Lower leg skin (tissue), 4 donors: ENCODE data around the gene GTF2A2. TPM values are rescaled to one million over a fixed set of nuclear protein-coding genes. Genes with fewer than 3 reads are reported as not detected.

Experiments
- DNase-seq, 2 donors: peaks; one replicate each; pipeline ENCODE4 v3.0.0-alpha.2; 2019; ENCODE audit warnings: low spot score in 2 of 2
- H3K4me3 ChIP-seq: fragments of 200-600 bp; sonication (generic); 2 replicates; pipeline ENCODE4 v1.5.1; 2017; ENCODE audit warnings: mild to moderate bottlenecking, low read depth; ENCODE audit not compliant: poor library complexity, severe bottlenecking
- POLR2A ChIP-seq, 2 donors: fragments of 450-650 bp; IDR thresholded peaks; one replicate each; pipeline ENCODE4 v1.6.1; 2016 to 2017; ENCODE audit warnings: antibody characterized with exemption in 2 of 2, mild to moderate bottlenecking in 1 of 2, moderate library complexity in 1 of 2
- WGBS, 2 donors: methylation state at CpG; one replicate each; pipeline ENCODE4 v1.1.5; 2018; 5-methylcytosine and 5-hydroxymethylcytosine counted together
- intact Hi-C: fragments of 100-400 bp; cut with DNase I; formaldehyde crosslinking; loops from one replicate; pipeline ENCODE4 v1.15.0; 2023; ENCODE audit warnings: low total_unique reads
- total RNA-seq, 4 donors: library from RNA; depleted of rRNA; stranded (reverse); fragments of >200 nt; gene quantifications; one replicate each; pipeline ENCODE4 v1.1.0, GENCODE V29; 2016
- TF ChIP-seq, protein P1 (sequence below), 3 donors: fragments of 450-650 bp; IDR thresholded peaks; one replicate each; pipeline ENCODE4 v1.5.1; 2016; ENCODE audit warnings: antibody characterized with exemption in 3 of 3, mild to moderate bottlenecking in 3 of 3, moderate library complexity in 2 of 3

Gene GTF2A2
- total RNA-seq, 4 donors from 2014 or later: 13.4 to 32.7 (median 17.0) TPM

DNA sequence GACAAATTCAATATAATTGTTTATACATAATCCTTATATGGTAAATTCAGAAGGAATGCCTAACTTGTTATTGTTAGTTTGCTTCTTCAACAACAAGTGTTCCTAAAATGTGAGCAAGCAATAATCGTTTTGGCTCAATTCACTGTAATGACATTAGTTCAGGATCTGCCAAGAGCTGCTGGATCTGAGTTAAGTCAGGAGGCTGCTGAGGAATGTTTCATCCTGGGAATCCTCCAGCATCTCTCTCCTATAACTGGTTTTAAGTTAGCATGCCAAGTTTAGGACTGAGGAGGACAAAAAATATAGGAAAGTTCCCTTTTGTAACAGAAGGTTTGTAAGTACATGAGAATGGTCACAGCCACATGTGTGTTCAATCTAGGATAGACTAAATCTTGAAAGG lies 4.9 kb upstream of the GTF2A2 start:
- intact Hi-C loops: no loop called here
- no peak overlapping the region for H3K4me3 ChIP-seq
- 19 to 28% methylated on average over 1 of the region's 1 CpG for WGBS, 2 donors
- no peak for DNase-seq
- no peak for TF ChIP-seq POLR2A (IDR thresholded peaks at IDR 0.05)
- TF ChIP-seq, protein P1, sequence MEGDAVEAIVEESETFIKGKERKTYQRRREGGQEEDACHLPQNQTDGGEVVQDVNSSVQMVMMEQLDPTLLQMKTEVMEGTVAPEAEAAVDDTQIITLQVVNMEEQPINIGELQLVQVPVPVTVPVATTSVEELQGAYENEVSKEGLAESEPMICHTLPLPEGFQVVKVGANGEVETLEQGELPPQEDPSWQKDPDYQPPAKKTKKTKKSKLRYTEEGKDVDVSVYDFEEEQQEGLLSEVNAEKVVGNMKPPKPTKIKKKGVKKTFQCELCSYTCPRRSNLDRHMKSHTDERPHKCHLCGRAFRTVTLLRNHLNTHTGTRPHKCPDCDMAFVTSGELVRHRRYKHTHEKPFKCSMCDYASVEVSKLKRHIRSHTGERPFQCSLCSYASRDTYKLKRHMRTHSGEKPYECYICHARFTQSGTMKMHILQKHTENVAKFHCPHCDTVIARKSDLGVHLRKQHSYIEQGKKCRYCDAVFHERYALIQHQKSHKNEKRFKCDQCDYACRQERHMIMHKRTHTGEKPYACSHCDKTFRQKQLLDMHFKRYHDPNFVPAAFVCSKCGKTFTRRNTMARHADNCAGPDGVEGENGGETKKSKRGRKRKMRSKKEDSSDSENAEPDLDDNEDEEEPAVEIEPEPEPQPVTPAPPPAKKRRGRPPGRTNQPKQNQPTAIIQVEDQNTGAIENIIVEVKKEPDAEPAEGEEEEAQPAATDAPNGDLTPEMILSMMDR (IDR thresholded peaks at IDR 0.05): no peak

DNA sequence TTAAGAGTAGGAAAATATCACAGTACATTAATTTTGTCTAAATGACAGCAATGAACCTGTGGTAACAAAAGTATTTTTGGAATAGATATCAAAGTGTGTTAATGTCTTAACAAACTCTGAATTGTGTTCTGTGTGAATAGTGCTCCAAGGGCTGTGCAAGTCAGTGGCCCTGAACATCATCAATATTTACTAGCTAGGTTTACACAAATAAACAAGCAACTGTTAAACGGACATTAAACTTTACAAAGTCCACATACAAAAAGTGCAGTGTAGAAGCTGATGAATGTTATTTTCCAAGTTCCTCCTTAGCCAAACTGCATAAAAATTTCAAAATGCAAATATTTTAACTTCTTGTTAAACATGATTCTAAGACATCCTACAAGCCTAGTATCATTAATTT lies 2.1 kb upstream of the GTF2A2 start:
- no peak for DNase-seq
- no peak overlapping the region for H3K4me3 ChIP-seq
- intact Hi-C loops: no loop called here
- TF ChIP-seq POLR2A (IDR thresholded peaks at IDR 0.05): no peak
- TF ChIP-seq, protein P1 (IDR thresholded peaks at IDR 0.05): no peak
- WGBS, 2 donors: 73 to 82% methylated on average over 1 of the region's 1 CpG

DNA sequence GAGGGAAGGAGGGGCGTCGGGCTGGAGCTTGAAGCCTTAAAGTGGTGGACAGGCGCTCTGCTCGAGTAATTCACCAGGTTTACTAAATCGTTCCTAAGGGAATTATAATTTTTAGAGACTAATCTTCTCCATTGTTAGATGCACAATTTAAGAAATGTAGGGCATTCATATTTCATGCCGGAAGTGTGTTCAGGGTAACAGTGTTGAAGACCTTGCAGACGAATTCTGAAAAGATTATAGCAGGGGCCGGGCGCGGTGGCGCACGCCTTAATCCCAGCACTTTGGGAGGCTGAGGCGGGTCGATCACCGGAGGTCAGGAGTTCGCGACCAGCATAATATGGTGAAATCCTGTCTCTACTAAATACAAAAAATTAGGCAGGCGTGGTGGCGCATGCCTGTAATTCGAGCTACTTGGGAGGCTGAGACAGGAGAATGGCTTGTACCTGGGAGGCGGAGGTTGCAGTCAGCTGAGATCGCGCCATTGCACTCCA lies 365 bp upstream of the GTF2A2 start:
- intact Hi-C loops: no loop called here
- 31 to 36% methylated on average over 23 of the region's 23 CpGs for WGBS, 2 donors
- peak in 1 of 2 donors; percentile 84 for DNase-seq
- H3K4me3 ChIP-seq: no peak overlapping the region
- TF ChIP-seq, protein P1 (IDR thresholded peaks at IDR 0.05): no peak
- TF ChIP-seq POLR2A (IDR thresholded peaks at IDR 0.05): no peak

DNA sequence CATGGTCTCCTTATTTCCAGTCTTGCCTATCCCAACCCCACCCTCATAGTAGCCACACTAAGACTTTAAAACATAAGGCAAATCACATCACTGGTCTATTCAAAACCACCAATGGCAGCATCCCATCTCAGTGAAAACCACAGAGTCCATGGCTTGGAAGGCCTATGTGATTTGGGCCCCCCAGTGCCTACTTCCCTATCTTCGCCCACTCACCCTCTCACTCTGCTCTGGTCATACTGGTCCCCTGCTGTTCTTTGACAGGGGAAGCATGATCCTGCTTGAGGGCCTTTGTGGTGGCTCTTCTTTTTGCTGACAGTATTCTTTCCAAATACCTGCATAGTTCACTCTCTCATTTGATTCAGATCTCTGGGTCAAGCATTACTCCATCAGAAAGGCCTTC lies 3.3 kb downstream of the GTF2A2 start:
- 100% methylated on average over 1 of the region's 1 CpG for WGBS, 2 donors
- DNase-seq: no peak
- no peak for TF ChIP-seq POLR2A (IDR thresholded peaks at IDR 0.05)
- TF ChIP-seq, protein P1 (IDR thresholded peaks at IDR 0.05): no peak
- intact Hi-C loops: no loop called here
- H3K4me3 ChIP-seq: no peak overlapping the region

DNA sequence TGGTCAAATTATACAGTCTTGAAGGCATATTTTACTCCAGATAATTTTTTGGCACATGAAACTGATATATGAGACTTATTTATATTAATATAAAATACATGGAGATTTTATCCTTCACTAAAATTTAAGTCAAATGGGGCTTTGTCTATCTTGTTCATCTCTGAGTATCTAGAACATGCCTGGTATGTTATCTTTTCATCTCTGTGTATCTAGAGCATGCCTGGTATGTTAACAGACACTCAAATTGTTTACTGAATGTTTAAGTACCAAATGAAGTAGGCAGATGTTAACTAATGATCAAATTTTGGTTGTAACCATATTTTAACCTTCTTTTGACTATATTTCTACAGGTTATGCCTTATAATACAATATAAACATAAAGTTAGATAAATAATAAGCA lies 7.7 kb downstream of the GTF2A2 start:
- TF ChIP-seq POLR2A (IDR thresholded peaks at IDR 0.05): no peak
- TF ChIP-seq, protein P1 (IDR thresholded peaks at IDR 0.05): no peak
- no peak for DNase-seq
- intact Hi-C loops: no loop called here
- H3K4me3 ChIP-seq: no peak overlapping the region

DNA sequence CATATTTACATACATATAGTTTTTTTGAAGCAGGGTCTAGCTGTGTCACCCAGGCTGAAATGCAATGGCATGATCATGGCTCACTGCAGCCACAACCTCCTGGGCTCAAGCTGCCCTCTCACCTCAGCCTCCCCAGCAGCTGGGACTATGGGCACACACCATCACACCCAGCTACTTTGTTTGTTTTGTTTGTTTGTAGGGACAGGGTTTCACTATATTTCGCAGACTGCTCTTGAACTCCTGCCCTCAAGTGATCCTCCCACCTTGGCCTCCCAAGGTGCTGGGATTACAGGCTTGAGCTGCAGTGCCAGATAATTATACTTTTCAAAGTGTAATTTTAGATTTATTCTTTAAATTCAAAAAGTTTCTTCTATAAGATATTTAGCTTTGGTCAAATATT lies 10.2 kb downstream of the GTF2A2 start:
- DNase-seq: no peak
- no peak for TF ChIP-seq POLR2A (IDR thresholded peaks at IDR 0.05)
- TF ChIP-seq, protein P1 (IDR thresholded peaks at IDR 0.05): no peak
- WGBS, 2 donors: 97 to 100% methylated on average over 1 of the region's 1 CpG
- intact Hi-C loops: no loop called here
- H3K4me3 ChIP-seq: no peak overlapping the region
